Esophagus squamous epithelium (tissue), 4 donors: ENCODE results near the gene TEC.

Experiments used
- POLR2A ChIP-seq, 4 donors: fragments of 450-650 bp; IDR thresholded peaks; one replicate each; pipeline ENCODE4 v1.6.1; 2017; ENCODE audit warnings: antibody characterized with exemption in 4 of 4, mild to moderate bottlenecking in 4 of 4, moderate library complexity in 3 of 4
- TF ChIP-seq, protein P1 (sequence below), 6 experiments: fragments of 450-650 bp in 4 of 6; fragments of 200-600 bp in 2 of 6; sonication (generic) in 2 of 6; IDR thresholded peaks; one replicate each; pipeline ENCODE4 v1.5.1; 2016 to 2019; ENCODE audit warnings: antibody characterized with exemption in 6 of 6, mild to moderate bottlenecking in 4 of 6, moderate library complexity in 4 of 6

DNA sequence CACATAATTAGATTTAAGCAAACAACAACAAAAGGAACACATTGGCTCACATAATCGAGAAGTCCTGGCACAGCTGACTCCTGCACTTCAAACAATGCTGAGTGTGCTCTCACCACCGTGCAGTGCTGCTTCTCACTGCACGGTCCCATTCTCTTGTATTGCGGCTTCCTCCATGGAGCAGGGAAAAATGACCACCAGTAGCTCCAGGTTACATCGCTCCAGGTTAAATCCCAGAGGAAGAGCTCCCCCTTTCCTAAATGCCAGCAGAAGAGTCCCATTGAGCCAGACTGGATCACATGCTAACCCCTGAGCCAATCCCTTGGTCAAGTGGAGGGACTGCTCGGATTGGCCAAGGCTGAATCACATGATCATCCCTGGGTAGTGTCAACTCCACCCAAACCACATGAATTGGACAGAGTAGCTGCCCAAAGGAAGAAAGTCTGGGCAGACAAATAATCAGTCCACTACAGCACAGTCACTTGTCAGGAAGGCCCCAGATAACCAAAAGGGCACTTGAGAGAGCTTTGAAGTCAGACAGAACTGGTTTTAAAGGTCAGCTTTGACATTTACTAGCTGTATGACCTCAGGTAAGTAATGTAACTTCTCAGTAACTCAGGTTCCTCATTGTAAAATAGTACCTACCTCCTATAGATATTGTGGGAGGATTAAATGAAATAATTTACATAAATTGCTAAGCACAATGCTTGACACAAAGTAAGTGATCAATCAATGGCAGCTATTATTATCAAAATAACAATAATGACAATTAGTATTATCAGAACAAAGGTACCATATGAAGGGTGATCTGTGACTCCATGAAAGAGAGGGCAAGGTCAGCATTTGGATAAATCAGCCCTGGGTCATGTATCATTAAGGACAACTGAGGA, 14.3 kb downstream of the TEC start:
- TF ChIP-seq, protein P1, sequence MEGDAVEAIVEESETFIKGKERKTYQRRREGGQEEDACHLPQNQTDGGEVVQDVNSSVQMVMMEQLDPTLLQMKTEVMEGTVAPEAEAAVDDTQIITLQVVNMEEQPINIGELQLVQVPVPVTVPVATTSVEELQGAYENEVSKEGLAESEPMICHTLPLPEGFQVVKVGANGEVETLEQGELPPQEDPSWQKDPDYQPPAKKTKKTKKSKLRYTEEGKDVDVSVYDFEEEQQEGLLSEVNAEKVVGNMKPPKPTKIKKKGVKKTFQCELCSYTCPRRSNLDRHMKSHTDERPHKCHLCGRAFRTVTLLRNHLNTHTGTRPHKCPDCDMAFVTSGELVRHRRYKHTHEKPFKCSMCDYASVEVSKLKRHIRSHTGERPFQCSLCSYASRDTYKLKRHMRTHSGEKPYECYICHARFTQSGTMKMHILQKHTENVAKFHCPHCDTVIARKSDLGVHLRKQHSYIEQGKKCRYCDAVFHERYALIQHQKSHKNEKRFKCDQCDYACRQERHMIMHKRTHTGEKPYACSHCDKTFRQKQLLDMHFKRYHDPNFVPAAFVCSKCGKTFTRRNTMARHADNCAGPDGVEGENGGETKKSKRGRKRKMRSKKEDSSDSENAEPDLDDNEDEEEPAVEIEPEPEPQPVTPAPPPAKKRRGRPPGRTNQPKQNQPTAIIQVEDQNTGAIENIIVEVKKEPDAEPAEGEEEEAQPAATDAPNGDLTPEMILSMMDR (IDR thresholded peaks at IDR 0.05) = no peak
- no peak for TF ChIP-seq POLR2A (IDR thresholded peaks at IDR 0.05)
